HEK293 (cell line): ENCODE data around the gene ZSWIM3.

Experiments
- CTCF ChIA-PET: fragments of 350-600 bp; formaldehyde crosslinking; extraction: SDS; loops from one replicate; lab custom pipeline; 2021; ENCODE audit warnings: antibody characterized with exemption; lab: Yijun Ruan, JAX
- POLR2A ChIA-PET: fragments of 300-600 bp; formaldehyde crosslinking; extraction: SDS; loops from one replicate; lab custom pipeline; 2020; ENCODE audit warnings: antibody characterized with exemption, inconsistent platforms; lab: Yijun Ruan, JAX
- H3K27ac ChIP-seq: fragments of 200-500 bp; sonication (Bioruptor generic); 2 replicates; pipeline ENCODE4 v1.5.1; 2014; ENCODE audit warnings: low read depth, low read length, control low read depth, inconsistent platforms; ENCODE audit errors: extremely low read depth
- H3K36me3 ChIP-seq, 2 experiments: fragments of 200-500 bp in 1 of 2; sonication (Bioruptor generic) in 1 of 2; 1 replicate in 1 of 2; 2 replicates in 1 of 2; pipeline ENCODE4 v1.5.1; 2014 to 2017; ENCODE audit warnings: inconsistent platforms in 2 of 2, low read length in 2 of 2; ENCODE audit not compliant: control insufficient read depth in 2 of 2, insufficient read depth in 1 of 2
- H3K4me1 ChIP-seq: fragments of 200-500 bp; sonication (Bioruptor generic); 2 replicates; pipeline ENCODE4 v1.5.1; 2014; ENCODE audit warnings: mild to moderate bottlenecking, low read length, inconsistent platforms; ENCODE audit not compliant: control insufficient read depth, insufficient read depth
- H3K4me3 ChIP-seq: 2 replicates; pipeline ENCODE4 v1.5.1; 2011; ENCODE audit warnings: low read depth, mild to moderate bottlenecking, control low read depth, low read length, moderate library complexity
- H3K9me3 ChIP-seq: fragments of 200-500 bp; sonication (Bioruptor generic); 2 replicates; pipeline ENCODE4 v1.5.1; 2014; ENCODE audit warnings: low read depth, low read length, inconsistent platforms; ENCODE audit not compliant: control insufficient read depth, insufficient read depth
- PRDM1 ChIP-seq: fragments of 450-650 bp; formaldehyde crosslinking; IDR thresholded peaks from 2 replicates; pipeline ENCODE4; 2016; ENCODE audit warnings: missing biosample characterization, missing genetic modification characterization
- REST ChIP-seq: fragments of 450-650 bp; formaldehyde crosslinking; IDR thresholded peaks from 2 replicates; pipeline ENCODE4 v1.5.1; 2016; ENCODE audit warnings: missing biosample characterization, missing genetic modification characterization
- ZBTB8A ChIP-seq: fragments of 450-650 bp; formaldehyde crosslinking; IDR thresholded peaks from 2 replicates; pipeline ENCODE4 v1.5.1; 2016; ENCODE audit warnings: missing biosample characterization, missing genetic modification characterization
- ZNF18 ChIP-seq: fragments of 450-650 bp; formaldehyde crosslinking; IDR thresholded peaks from 2 replicates; pipeline ENCODE4 v1.5.1; 2016; ENCODE audit warnings: missing biosample characterization, missing genetic modification characterization
- ZNF302 ChIP-seq: fragments of 450-650 bp; formaldehyde crosslinking; IDR thresholded peaks from 2 replicates; pipeline ENCODE4 v1.5.1; 2016; ENCODE audit warnings: missing biosample characterization, missing genetic modification characterization, low read depth
- ZNF341 ChIP-seq: fragments of 450-650 bp; formaldehyde crosslinking; IDR thresholded peaks from 2 replicates; pipeline ENCODE4; 2016; ENCODE audit warnings: low read depth, missing biosample characterization, missing genetic modification characterization
- ZNF362 ChIP-seq: fragments of 450-650 bp; formaldehyde crosslinking; IDR thresholded peaks from 2 replicates; pipeline ENCODE4 v1.5.1; 2016; ENCODE audit warnings: missing biosample characterization, missing genetic modification characterization
- ZNF416 ChIP-seq: fragments of 450-650 bp; formaldehyde crosslinking; IDR thresholded peaks from 2 replicates; pipeline ENCODE4 v1.5.1; 2016; ENCODE audit warnings: missing biosample characterization, missing genetic modification characterization
- ZNF549 ChIP-seq: fragments of 450-650 bp; IDR thresholded peaks from 2 replicates; pipeline ENCODE4 v1.5.1; 2018; ENCODE audit warnings: missing biosample characterization, missing genetic modification characterization, mild to moderate bottlenecking, inconsistent platforms, moderate library complexity
- ZNF626 ChIP-seq: fragments of 450-650 bp; sonication (Bioruptor Pico); formaldehyde crosslinking; IDR thresholded peaks from 2 replicates; pipeline ENCODE4 v1.5.1; 2018; ENCODE audit warnings: missing biosample characterization, missing genetic modification characterization, inconsistent platforms
- ZNF664 ChIP-seq: fragments of 450-650 bp; formaldehyde crosslinking; IDR thresholded peaks from 2 replicates; pipeline ENCODE4 v1.5.1; 2016; ENCODE audit warnings: missing biosample characterization, missing genetic modification characterization
- ZNF677 ChIP-seq: fragments of 450-650 bp; IDR thresholded peaks from 2 replicates; pipeline ENCODE4 v1.5.0; 2018; ENCODE audit warnings: missing biosample characterization, mild to moderate bottlenecking, missing genetic modification characterization, moderate library complexity
- ZNF776 ChIP-seq: fragments of 450-650 bp; formaldehyde crosslinking; IDR thresholded peaks from 2 replicates; pipeline ENCODE4 v1.5.0; 2017; ENCODE audit warnings: missing biosample characterization, missing genetic modification characterization, borderline replicate concordance
- ZXDB ChIP-seq: fragments of 450-650 bp; formaldehyde crosslinking; IDR thresholded peaks from 2 replicates; pipeline ENCODE4 v1.5.1; 2016; ENCODE audit warnings: missing biosample characterization, missing genetic modification characterization

Gene ZSWIM3

GRCh38 chr20:45814314-45814713 is 43.1 kb upstream of the ZSWIM3 start:
- POLR2A ChIA-PET, result interaction anchor here (0.7 to 1.8 kb wide), 2 partner anchors 120 to 134 kb away, joined by 3 to 13 read pairs; partner anchors contain the start of gene PCIF1
- CTCF ChIA-PET, result interaction anchor here (1.6 kb wide), 1 partner anchor 43 kb away, joined by 4 read pairs; no protein-coding TSS in a partner anchor
- H3K27ac ChIP-seq, result no peak overlapping the region

GRCh38 chr20:45816951-45817350 is 40.5 kb upstream of the ZSWIM3 start:
- peaks cover 0 to 47% of the 10 kb centered on the region in 2 experiments; a peak in 2 of 3 replicates for H3K36me3 ChIP-seq
- H3K4me3 ChIP-seq, result no peak overlapping the region
- CTCF ChIA-PET, result interaction anchor here (1.2 to 4.3 kb wide), 2 partner anchors 17 to 154 kb away, joined by 3 to 21 read pairs; no protein-coding TSS in a partner anchor
- H3K4me1 ChIP-seq, result peaks cover 7% of the 10 kb centered on the region; the same call in 1 of the 2 replicates
- H3K9me3 ChIP-seq, result no peaks in the 10 kb centered on the region
- TF ChIP-seq ZNF626 (tag by site-specific recombination) (no peak), ZNF776 (tag by site-specific recombination) (no peak), ZNF341 (tag by site-specific recombination) (no peak), ZNF677 (tag by site-specific recombination) (no peak), REST (tag by site-specific recombination) (no peak), ZBTB8A (no peak), ZNF664 (tag by site-specific recombination) (no peak), ZNF549 (tag by site-specific recombination) (no peak), ZNF362 (tag by site-specific recombination) (no peak), PRDM1 (tag by site-specific recombination) (no peak), ZNF302 (tag by site-specific recombination) (no peak), ZNF18 (no peak), ZNF416 (tag by site-specific recombination) (no peak)
- H3K27ac ChIP-seq, result peak overlapping the region; percentile 21; the same call in 1 of the 2 replicates
- POLR2A ChIA-PET, result interaction anchor here (0.6 to 1.2 kb wide), 5 partner anchors 9 to 928 kb away, joined by 3 to 5 read pairs (median 4); partner anchors contain the start of gene ZSWIM1

More at GRCh38 chr20:45814314-45814713, 43.1 kb upstream of the ZSWIM3 start:
- Histone ChIP-seq H3K9me3 (no peaks in the 10 kb centered on the region), H3K4me1 (peaks cover 7% of the 10 kb centered on the region; the same call in 1 of the 2 replicates), H3K4me3 (peak overlapping the region; percentile 3; the same call in 1 of the 2 replicates), H3K36me3 (peaks cover 0 to 71% of the 10 kb centered on the region in 2 experiments; a peak in 2 of 3 replicates)
- no peak for TF ChIP-seq ZXDB (tag by site-specific recombination)
- TF ChIP-seq PRDM1 (tag by site-specific recombination), result peak; percentile 53; the same call in 1 of the 2 replicates
